ENCODE results near the gene SRI.

SRI gene

GRCh38 chr7:88226201-88226600 is 6.4 kb upstream of the SRI start:
- no peaks in the 10 kb centered on the region for H3K4me1 ChIP-seq (ENCODE audit: control insufficient read depth, insufficient read depth, low read length)
- no peak overlapping the region for H3K4me3 ChIP-seq (ENCODE audit: insufficient read depth, low read depth, low read length)
- no peaks in the 10 kb centered on the region for H3K36me3 ChIP-seq (ENCODE audit: control insufficient read depth, insufficient read depth, low read length)
- 92 to 95% methylated on average over 4 of the region's 4 CpGs for WGBS, 2 experiments
- no peaks in the 10 kb centered on the region for H3K9me3 ChIP-seq (ENCODE audit: control insufficient read depth, low read length)
- H3K27ac ChIP-seq (ENCODE audit: insufficient read depth, low read depth, low read length, poor library complexity, severe bottlenecking) = no peak overlapping the region
- no peaks in the 10 kb centered on the region for H3K27me3 ChIP-seq (ENCODE audit: control insufficient read depth, insufficient read depth, low read length, poor library complexity, severe bottlenecking)

GRCh38 chr7:88224601-88225275 is 4.9 kb upstream of the SRI start:
- H3K4me3 ChIP-seq (ENCODE audit: insufficient read depth, low read depth, low read length) = no peak overlapping the region
- WGBS, 2 experiments = 85 to 91% methylated on average over 2 of the region's 2 CpGs

GRCh38 chr7:88223265-88223664 is 3.4 kb upstream of the SRI start:
- Histone ChIP-seq H3K4me1 (ENCODE audit: control insufficient read depth, insufficient read depth, low read length) (peaks cover 4% of the 10 kb centered on the region), H3K27me3 (ENCODE audit: control insufficient read depth, insufficient read depth, low read length, poor library complexity, severe bottlenecking) (no peaks in the 10 kb centered on the region), H3K9me3 (ENCODE audit: control insufficient read depth, low read length) (no peaks in the 10 kb centered on the region), H3K4me3 (ENCODE audit: insufficient read depth, low read depth, low read length) (no peak overlapping the region), H3K36me3 (ENCODE audit: control insufficient read depth, insufficient read depth, low read length) (no peaks in the 10 kb centered on the region), H3K27ac (ENCODE audit: insufficient read depth, low read depth, low read length, poor library complexity, severe bottlenecking) (no peak overlapping the region)
- WGBS, 2 experiments = no CpG with 5 or more reads among the region's 2 CpGs

More at GRCh38 chr7:88224601-88225275, 4.9 kb upstream of the SRI start:
- Histone ChIP-seq H3K4me1 (ENCODE audit: control insufficient read depth, insufficient read depth, low read length) (no peaks in the 10 kb centered on the region), H3K36me3 (ENCODE audit: control insufficient read depth, insufficient read depth, low read length) (no peaks in the 10 kb centered on the region), H3K27ac (ENCODE audit: insufficient read depth, low read depth, low read length, poor library complexity, severe bottlenecking) (no peak overlapping the region), H3K27me3 (ENCODE audit: control insufficient read depth, insufficient read depth, low read length, poor library complexity, severe bottlenecking) (no peaks in the 10 kb centered on the region), H3K9me3 (ENCODE audit: control insufficient read depth, low read length) (no peaks in the 10 kb centered on the region)

DNA sequence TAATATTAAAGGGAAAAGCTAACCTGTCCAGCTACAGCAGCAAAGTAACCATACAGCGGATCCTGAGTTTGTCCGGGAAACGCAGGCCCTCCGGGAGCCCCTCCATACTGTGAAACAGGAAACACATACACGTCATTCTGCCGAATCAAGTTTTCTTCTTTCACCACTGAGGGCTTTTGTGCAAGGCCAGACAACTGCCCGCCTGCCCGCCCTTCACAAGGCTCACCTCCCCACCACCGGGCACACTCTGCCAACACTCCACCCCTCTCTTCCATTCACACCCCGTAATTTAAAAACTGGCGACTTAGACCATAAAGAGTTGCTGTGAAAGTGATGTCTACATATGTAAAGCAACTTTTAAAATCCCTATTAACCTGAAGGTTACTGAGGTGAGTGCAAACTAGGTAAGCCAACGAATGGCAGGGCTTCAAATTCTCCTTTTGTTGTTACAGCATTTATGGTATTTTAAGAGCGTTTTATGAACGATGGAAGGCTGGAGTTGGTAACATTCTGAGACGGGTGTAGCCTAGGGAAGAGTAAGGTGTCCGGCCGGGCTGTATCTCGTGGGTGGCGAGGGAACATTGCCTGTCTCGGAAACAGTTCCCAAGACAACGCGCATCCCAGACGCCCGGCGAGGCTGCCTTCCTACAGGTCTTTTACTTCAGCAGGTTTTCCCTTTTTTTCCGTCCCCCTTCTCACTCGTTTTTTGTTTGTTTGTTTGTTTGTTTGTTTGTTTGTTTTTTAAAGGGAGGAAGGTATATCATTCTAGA is 817 bp downstream of the SRI start:
- no peaks in the 10 kb centered on the region for H3K27me3 ChIP-seq (ENCODE audit: control insufficient read depth, insufficient read depth, low read length, poor library complexity, severe bottlenecking)
- no peak overlapping the region for H3K27ac ChIP-seq (ENCODE audit: insufficient read depth, low read depth, low read length, poor library complexity, severe bottlenecking)
- H3K9me3 ChIP-seq (ENCODE audit: control insufficient read depth, low read length) = no peaks in the 10 kb centered on the region
- H3K4me3 ChIP-seq (ENCODE audit: insufficient read depth, low read depth, low read length) = peak overlapping the region; percentile 96
- H3K4me1 ChIP-seq (ENCODE audit: control insufficient read depth, insufficient read depth, low read length) = peaks cover 8% of the 10 kb centered on the region
- no peaks in the 10 kb centered on the region for H3K36me3 ChIP-seq (ENCODE audit: control insufficient read depth, insufficient read depth, low read length)
- WGBS, 2 experiments = 2 to 3% methylated on average over 24 to 25 of the region's 27 CpGs

GRCh38 chr7:88218429-88218745 is 1.5 kb downstream of the SRI start:
- Histone ChIP-seq H3K4me3 (ENCODE audit: insufficient read depth, low read depth, low read length) (peak overlapping the region; percentile 96), H3K27me3 (ENCODE audit: control insufficient read depth, insufficient read depth, low read length, poor library complexity, severe bottlenecking) (no peaks in the 10 kb centered on the region), H3K27ac (ENCODE audit: insufficient read depth, low read depth, low read length, poor library complexity, severe bottlenecking) (no peak overlapping the region), H3K9me3 (ENCODE audit: control insufficient read depth, low read length) (no peaks in the 10 kb centered on the region), H3K4me1 (ENCODE audit: control insufficient read depth, insufficient read depth, low read length) (peaks cover 8% of the 10 kb centered on the region), H3K36me3 (ENCODE audit: control insufficient read depth, insufficient read depth, low read length) (peaks cover 2% of the 10 kb centered on the region)
- WGBS, 2 experiments = 71 to 90% methylated on average over 5 of the region's 5 CpGs

DNA sequence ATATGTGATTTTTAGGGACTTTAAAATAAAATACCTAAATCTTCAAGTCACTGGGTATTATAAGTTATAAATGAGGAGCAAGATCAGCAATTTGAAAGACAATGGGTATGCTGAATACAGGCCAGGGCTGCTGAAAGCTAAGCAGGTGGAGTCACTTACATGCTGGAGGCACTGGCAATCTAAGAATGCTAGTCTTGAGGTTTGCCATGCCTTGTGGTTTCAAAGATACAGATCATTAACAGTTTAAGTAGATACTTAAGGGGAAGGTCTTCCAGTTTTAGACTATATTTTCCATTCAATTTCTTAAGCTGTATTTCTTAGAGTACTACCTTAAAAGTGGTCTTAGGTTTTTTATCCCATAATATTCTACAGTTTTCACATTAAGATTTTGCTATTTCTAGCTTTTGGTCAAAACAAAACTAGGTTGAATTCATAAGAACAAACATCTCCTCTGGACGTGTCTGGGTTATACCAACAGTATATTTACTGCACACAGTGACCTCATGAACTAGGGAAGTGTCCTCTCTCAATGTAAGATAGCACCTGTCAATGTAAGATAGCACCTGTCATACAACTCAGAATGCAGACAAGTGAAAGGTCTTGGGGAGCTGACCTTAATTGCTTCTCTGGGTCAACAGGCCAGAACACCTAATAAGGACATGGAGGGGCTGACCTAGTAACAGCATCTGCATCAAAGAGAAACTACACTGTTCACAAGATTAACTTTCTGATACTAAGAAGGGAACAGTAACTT is 2.0 kb downstream of the SRI start:
- Histone ChIP-seq H3K27ac (ENCODE audit: insufficient read depth, low read depth, low read length, poor library complexity, severe bottlenecking) (no peak overlapping the region), H3K9me3 (ENCODE audit: control insufficient read depth, low read length) (no peaks in the 10 kb centered on the region), H3K4me3 (ENCODE audit: insufficient read depth, low read depth, low read length) (peak overlapping the region; percentile 96), H3K4me1 (ENCODE audit: control insufficient read depth, insufficient read depth, low read length) (peaks cover 8% of the 10 kb centered on the region), H3K27me3 (ENCODE audit: control insufficient read depth, insufficient read depth, low read length, poor library complexity, severe bottlenecking) (no peaks in the 10 kb centered on the region), H3K36me3 (ENCODE audit: control insufficient read depth, insufficient read depth, low read length) (peaks cover 5% of the 10 kb centered on the region)
- WGBS, 2 experiments = 27 to 49% methylated on average over 1 of the region's 1 CpG

DNA sequence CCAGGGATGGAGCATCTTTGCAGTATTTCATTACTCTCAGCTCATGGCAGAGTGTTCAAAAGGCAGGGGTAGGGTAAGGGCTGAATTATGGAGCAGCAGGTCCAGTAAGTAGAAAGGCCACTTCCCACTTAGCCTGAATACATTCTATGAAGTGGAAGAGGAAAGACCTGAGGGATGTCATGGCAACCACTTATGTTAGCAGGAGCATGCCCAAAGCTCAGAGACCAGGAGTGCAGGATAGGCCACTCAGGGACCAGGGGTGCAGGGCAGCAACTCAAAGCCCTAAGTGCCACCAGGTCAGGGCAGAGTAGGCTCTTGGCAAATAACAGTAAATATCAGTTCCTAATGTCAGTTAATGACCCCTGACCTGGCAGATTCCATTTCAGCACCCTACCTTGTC is 3.6 kb downstream of the SRI start:
- no peak overlapping the region for H3K27ac ChIP-seq (ENCODE audit: insufficient read depth, low read depth, low read length, poor library complexity, severe bottlenecking)
- H3K9me3 ChIP-seq (ENCODE audit: control insufficient read depth, low read length) = no peaks in the 10 kb centered on the region
- H3K27me3 ChIP-seq (ENCODE audit: control insufficient read depth, insufficient read depth, low read length, poor library complexity, severe bottlenecking) = no peaks in the 10 kb centered on the region
- H3K4me1 ChIP-seq (ENCODE audit: control insufficient read depth, insufficient read depth, low read length) = peaks cover 8% of the 10 kb centered on the region
- H3K36me3 ChIP-seq (ENCODE audit: control insufficient read depth, insufficient read depth, low read length) = peaks cover 5% of the 10 kb centered on the region
- no peak overlapping the region for H3K4me3 ChIP-seq (ENCODE audit: insufficient read depth, low read depth, low read length)

DNA sequence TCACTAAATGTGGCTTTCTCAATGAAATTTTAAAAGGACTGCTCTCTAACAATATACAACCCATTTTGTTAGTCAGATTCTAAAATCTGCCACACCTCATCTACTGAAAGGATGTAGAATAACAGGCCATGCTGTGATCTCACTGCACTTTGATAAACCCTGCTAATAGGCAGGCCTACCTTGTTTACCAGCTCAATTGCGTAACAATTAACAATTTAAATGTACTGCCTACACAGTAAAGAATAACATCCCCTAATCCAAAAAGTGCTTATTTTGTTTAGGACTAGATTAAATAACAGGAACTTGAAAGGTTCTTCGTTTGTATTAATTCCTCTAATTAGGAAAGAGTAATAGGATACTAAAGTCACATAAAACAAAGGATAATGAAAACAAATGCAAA is 4.5 kb downstream of the SRI start:
- 100% methylated on average over 1 to 2 of the region's 2 CpGs for WGBS, 2 experiments
- H3K36me3 ChIP-seq (ENCODE audit: control insufficient read depth, insufficient read depth, low read length) = peaks cover 7% of the 10 kb centered on the region
- H3K9me3 ChIP-seq (ENCODE audit: control insufficient read depth, low read length) = no peaks in the 10 kb centered on the region
- H3K27me3 ChIP-seq (ENCODE audit: control insufficient read depth, insufficient read depth, low read length, poor library complexity, severe bottlenecking) = no peaks in the 10 kb centered on the region
- peaks cover 8% of the 10 kb centered on the region for H3K4me1 ChIP-seq (ENCODE audit: control insufficient read depth, insufficient read depth, low read length)
- no peak overlapping the region for H3K4me3 ChIP-seq (ENCODE audit: insufficient read depth, low read depth, low read length)
- H3K27ac ChIP-seq (ENCODE audit: insufficient read depth, low read depth, low read length, poor library complexity, severe bottlenecking) = no peak overlapping the region

- H3K27ac ChIP-seq (ENCODE audit: insufficient read depth, low read depth, low read length, poor library complexity, severe bottlenecking) = no peak overlapping the region
- H3K9me3 ChIP-seq (ENCODE audit: control insufficient read depth, low read length) = no peaks in the 10 kb centered on the region
- peaks cover 8% of the 10 kb centered on the region for H3K4me1 ChIP-seq (ENCODE audit: control insufficient read depth, insufficient read depth, low read length)
- WGBS, 2 experiments = 100% methylated on average over 1 of the region's 2 CpGs; no CpG with 5 or more reads in 1 of the 2 experiments
- peaks cover 9% of the 10 kb centered on the region for H3K36me3 ChIP-seq (ENCODE audit: control insufficient read depth, insufficient read depth, low read length)
- no peaks in the 10 kb centered on the region for H3K27me3 ChIP-seq (ENCODE audit: control insufficient read depth, insufficient read depth, low read length, poor library complexity, severe bottlenecking)
- H3K4me3 ChIP-seq (ENCODE audit: insufficient read depth, low read depth, low read length) = no peak overlapping the region
Observed at GRCh38 chr7:88214456-88214855, 5.4 kb downstream of the SRI start.

DNA sequence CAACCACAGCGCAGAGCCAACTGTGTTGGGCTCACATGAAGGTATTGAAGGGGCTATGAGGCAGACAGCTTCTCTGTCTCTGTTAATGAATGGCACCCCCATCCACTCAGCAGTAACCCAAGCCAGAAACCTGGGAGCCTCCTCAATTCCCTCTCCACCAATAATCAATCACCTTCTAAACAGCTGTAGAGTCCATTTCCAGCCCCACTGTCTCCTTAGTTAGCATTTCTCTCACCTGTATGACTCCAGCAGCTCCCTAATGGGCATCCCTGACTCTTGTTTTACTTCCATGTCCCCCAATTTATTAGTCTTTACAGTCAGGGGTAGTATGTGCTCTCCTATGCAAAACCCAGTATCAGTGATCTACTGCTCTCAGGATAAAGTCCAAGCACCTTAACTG is 6.9 kb downstream of the SRI start:
- H3K9me3 ChIP-seq (ENCODE audit: control insufficient read depth, low read length) = no peaks in the 10 kb centered on the region

More for the DNA sequence above, 6.9 kb downstream of the SRI start:
- Histone ChIP-seq H3K4me1 (ENCODE audit: control insufficient read depth, insufficient read depth, low read length) (peaks cover under 1% of the 10 kb centered on the region), H3K4me3 (ENCODE audit: insufficient read depth, low read depth, low read length) (no peak overlapping the region), H3K27me3 (ENCODE audit: control insufficient read depth, insufficient read depth, low read length, poor library complexity, severe bottlenecking) (no peaks in the 10 kb centered on the region), H3K36me3 (ENCODE audit: control insufficient read depth, insufficient read depth, low read length) (peaks cover 9% of the 10 kb centered on the region), H3K27ac (ENCODE audit: insufficient read depth, low read depth, low read length, poor library complexity, severe bottlenecking) (no peak overlapping the region)
- 91 to 94% methylated on average over 1 of the region's 1 CpG for WGBS, 2 experiments
